Skeletal muscle satellite cell (primary cell): Measurements from ENCODE around the gene ZNHIT6.
"Not testable (repeated sequence)": the region's sequence is repeated elsewhere in the genome, so short reads cannot be mapped to it uniquely, and the experiment has no call there.

Experiments
- H3K27me3 ChIP-seq: 2 replicates; pipeline ENCODE4 v1.7.0; 2013; ENCODE audit warnings: low read length; ENCODE audit not compliant: control insufficient read depth, insufficient read depth
- H3K36me3 ChIP-seq: 2 replicates; pipeline ENCODE4 v1.7.0; 2013; ENCODE audit warnings: mild to moderate bottlenecking, control low read depth, low read length; ENCODE audit not compliant: insufficient read depth
- H3K4me1 ChIP-seq: 2 replicates; pipeline ENCODE4 v1.7.0; 2013; ENCODE audit warnings: low read length; ENCODE audit not compliant: control insufficient read depth, insufficient read depth
- H3K4me2 ChIP-seq: 2 replicates; pipeline ENCODE4 v1.7.0; 2013; ENCODE audit warnings: mild to moderate bottlenecking, low read length
- H3K4me3 ChIP-seq: 2 replicates; pipeline ENCODE4 v1.7.0; 2013; ENCODE audit warnings: low read length
- H3K9ac ChIP-seq: 2 replicates; pipeline ENCODE4 v1.7.0; 2013; ENCODE audit warnings: mild to moderate bottlenecking, low read depth, low read length, moderate library complexity
- H3K9me3 ChIP-seq: replicated peaks from 2 replicates; pipeline ENCODE4 v1.7.0; 2013; ENCODE audit warnings: mild to moderate bottlenecking, control low read depth, low read length

Gene ZNHIT6

DNA sequence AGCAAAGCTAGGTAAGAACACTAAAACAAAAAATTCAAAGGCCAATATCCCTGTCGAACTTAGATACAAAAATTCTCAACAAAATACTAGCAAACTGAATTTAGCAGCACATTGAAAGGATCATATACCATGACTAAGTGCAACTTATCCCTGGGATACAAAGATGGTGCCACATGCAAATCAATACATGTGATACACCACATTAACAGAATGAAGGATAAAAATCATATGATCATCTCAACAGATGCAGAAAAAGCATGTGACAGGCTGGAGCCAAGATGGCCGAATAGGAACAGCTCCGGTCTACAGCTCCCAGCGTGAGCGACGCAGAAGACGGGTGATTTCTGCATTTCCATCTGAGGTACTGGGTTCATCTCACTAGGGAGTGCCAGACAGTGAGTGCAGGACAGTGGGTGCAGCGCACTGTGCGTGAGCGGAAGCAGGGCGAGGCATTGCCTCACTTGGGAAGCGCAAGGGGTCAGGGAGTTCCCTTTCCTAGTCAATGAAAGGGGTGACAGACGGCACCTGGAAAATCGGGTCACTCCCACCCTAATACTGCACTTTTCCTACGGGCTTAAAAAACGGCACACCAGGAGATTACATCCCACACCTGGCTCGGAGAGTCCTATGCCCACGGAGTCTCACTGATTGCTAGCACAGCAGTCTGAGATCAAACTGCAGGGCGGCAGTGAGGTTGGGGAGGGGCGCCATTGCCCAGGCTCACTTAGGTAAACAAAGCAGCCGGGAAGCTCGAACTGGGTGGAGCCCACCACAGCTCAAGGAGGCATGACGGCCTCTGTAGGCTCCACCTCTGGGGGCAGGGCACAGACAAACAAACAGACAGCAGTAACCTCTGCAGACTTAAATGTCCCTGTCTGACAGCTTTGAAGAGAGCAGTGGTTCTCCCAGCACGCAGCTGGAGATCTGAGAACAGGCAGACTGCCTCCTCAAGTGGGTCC, 66.4 kb downstream of the ZNHIT6 start:
- not testable (repeated sequence) for H3K9ac ChIP-seq, H3K9me3 ChIP-seq, H3K4me2 ChIP-seq, H3K27me3 ChIP-seq, H3K4me1 ChIP-seq, H3K4me3 ChIP-seq
- H3K36me3 ChIP-seq = peaks cover 11% of the 10 kb centered on the region

DNA sequence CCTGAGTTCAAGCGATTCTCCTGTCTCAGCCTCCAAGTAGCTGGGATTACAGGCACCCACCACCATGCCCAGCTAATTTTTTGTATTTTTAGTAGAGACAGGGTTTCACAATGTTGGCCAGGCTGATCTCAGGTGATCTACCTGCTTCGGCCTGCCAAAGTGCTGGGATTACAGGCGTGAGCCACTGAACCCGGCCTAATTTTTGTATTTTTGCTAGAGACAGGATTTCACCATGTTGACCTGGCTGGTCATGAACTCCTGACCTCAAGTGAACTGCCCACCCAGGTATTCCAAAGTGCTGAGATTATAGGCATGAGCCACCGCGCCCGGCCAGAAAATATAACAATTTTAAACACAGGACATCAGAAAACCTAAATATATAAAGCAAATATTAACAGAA, 68.3 kb downstream of the ZNHIT6 start:
- not testable (repeated sequence) for H3K27me3 ChIP-seq, H3K4me3 ChIP-seq, H3K4me2 ChIP-seq, H3K4me1 ChIP-seq, H3K9me3 ChIP-seq, H3K9ac ChIP-seq
- H3K36me3 ChIP-seq = peaks cover 17% of the 10 kb centered on the region

DNA sequence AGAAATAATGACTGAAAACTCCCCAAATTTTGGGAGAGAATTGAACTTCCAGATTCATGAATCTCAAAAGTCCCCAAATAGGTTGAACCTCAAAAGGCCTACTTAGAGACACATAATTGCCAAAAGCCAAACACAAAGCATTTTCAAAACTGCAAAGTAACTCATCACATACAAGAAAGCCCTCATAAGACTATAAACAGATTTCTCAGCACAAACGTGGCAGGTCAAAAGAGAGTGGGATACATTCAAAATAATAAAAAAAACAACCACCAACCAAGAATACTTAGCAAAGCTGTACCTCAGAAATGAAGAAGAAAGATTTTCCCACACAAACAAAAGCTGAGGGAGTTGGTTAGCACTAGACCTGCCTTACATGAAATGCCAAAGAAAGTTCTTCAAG, 69.8 kb downstream of the ZNHIT6 start:
- Histone ChIP-seq H3K4me1 (no peaks in the 10 kb centered on the region), H3K4me2 (no peak overlapping the region), H3K9ac (no peak overlapping the region), H3K36me3 (peaks cover 17% of the 10 kb centered on the region), H3K4me3 (no peak overlapping the region), H3K27me3 (no peaks in the 10 kb centered on the region), H3K9me3 (peaks cover 5% of the 10 kb centered on the region)

DNA sequence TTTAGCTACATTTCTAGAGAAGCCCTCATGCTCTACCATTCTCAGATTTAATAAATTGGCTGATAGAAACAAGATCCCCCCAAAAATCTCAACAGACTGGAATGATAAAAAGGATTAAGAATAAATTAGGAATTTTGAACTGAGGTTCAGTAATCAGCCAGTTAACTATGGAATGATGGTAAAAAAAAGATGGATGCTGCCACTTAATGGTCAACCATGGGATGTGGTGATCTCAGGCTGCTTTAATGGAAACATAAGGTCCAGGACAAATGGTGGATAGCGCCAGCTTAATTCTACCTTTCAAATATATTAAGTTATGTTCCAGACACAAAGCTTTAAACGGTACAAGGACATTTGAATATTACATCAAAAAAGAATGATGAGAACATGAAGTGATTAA, 77.7 kb downstream of the ZNHIT6 start:
- H3K36me3 ChIP-seq = peaks cover 3% of the 10 kb centered on the region
- no peak overlapping the region for H3K4me3 ChIP-seq
- no peaks in the 10 kb centered on the region for H3K27me3 ChIP-seq
- H3K9me3 ChIP-seq = no peaks in the 10 kb centered on the region
- H3K4me1 ChIP-seq = peaks cover 28% of the 10 kb centered on the region
- H3K9ac ChIP-seq = peak overlapping the region; percentile 84
- H3K4me2 ChIP-seq = no peak overlapping the region

DNA sequence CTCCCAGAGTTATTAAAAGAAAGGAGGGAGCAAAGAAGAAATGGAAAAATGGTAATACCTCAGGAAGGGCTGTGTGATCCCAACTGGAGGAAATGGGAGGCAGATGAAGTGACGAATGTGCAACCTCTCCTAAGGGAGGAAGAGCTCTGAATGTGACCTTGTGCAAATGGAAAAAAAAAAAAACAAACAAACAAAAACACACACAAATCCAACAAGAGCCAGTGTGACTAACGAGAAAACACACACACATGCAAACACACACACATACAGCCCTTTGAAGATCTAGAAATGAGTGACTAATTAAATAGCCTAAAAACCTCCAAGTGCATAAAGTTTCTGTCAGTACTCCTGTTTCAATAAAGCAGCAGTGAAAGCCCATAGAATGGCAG, 78.7 kb downstream of the ZNHIT6 start:
- H3K9ac ChIP-seq = peak overlapping the region; percentile 84
- H3K4me2 ChIP-seq = peak overlapping the region; percentile 75
- H3K9me3 ChIP-seq = no peaks in the 10 kb centered on the region
- peaks cover 28% of the 10 kb centered on the region for H3K4me1 ChIP-seq
- H3K4me3 ChIP-seq = peak overlapping the region; percentile 41
- H3K27me3 ChIP-seq = no peaks in the 10 kb centered on the region
- no peaks in the 10 kb centered on the region for H3K36me3 ChIP-seq

DNA sequence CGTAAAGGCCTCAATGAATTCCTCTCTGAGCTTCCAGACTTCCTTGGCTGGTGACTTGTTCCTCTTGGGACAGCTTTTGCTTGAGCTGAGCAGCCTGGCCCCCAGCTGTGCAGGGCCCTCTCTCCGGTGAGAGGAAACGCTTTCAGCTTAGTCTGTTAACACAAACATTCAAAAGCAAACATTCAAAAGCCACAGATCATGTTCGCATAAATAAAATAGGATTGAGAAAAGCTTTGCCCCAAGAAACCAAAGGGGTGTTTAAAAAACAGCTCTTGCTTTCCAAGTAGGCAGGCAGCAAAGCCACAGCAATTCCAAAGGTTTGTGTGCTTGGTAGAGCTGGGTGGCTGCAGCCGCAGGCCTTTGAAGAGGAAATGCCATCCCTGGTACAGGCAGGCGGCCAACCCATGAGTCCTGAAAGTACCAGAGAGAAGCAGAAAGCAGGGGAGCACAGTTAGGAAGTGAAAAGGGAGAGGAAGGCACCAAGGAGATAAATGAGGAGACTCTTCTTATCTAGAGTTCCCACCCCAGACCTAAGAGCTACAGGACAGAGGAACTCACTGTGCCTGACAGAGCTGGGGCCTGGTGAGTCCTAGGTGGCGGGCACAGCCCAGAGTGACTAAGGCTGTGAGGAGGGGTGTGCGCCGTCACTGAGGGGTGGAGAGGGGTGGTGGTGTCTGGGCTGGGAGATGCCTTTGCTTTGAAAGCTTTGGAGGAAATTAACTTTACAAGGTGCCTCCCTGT, 79.3 kb downstream of the ZNHIT6 start:
- H3K4me2 ChIP-seq = peak overlapping the region; percentile 75
- no peaks in the 10 kb centered on the region for H3K36me3 ChIP-seq
- H3K9me3 ChIP-seq = no peaks in the 10 kb centered on the region
- H3K9ac ChIP-seq = peak overlapping the region; percentile 84
- H3K4me3 ChIP-seq = peak overlapping the region; percentile 41
- H3K4me1 ChIP-seq = peaks cover 28% of the 10 kb centered on the region
- H3K27me3 ChIP-seq = no peaks in the 10 kb centered on the region

DNA sequence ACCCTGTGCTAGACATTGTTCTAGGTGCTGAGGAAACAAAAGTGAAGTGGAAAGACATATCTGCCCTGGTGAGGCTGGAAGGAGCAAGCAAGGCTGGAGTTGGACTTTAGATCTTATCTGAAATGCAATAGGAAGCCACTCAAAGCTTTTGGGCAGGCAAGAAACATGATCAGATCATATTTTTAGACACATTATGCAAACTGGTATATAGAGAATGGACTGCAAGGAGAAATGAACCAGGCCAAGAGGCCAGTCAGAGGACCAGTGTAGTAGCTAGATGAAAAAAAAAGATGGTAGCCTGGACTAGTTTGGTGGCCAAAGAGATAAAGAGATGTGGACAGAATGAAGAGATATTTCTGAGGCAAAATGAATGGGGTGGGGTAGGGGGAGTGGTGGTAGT, 81.4 kb downstream of the ZNHIT6 start:
- Histone ChIP-seq H3K4me1 (peaks cover 41% of the 10 kb centered on the region), H3K4me3 (no peak overlapping the region), H3K9ac (no peak overlapping the region), H3K9me3 (peaks cover 2% of the 10 kb centered on the region), H3K36me3 (no peaks in the 10 kb centered on the region), H3K4me2 (no peak overlapping the region), H3K27me3 (no peaks in the 10 kb centered on the region)

DNA sequence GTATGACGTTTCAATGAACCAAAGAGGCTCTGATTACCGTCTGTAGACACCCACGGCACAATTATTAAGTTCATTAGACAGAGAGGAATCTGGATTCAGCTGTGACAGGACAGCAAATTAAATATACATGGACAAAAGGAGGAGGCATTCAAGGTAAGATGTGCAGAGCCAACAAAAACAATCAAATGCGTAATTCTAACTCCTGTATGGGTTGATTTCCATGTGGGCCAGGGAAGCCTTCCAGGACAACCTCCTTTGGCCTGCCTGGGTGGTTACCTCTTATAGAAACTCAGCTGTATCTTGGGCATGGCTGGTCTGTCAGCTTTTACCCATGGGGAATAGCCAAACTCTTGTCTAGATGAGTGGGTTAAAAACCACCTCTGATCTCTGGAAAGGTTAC, 83.9 kb downstream of the ZNHIT6 start:
- Histone ChIP-seq H3K4me2 (no peak overlapping the region), H3K36me3 (peaks cover 4% of the 10 kb centered on the region), H3K4me3 (no peak overlapping the region), H3K9me3 (peaks cover 8% of the 10 kb centered on the region), H3K4me1 (peaks cover 31% of the 10 kb centered on the region), H3K27me3 (no peaks in the 10 kb centered on the region), H3K9ac (no peak overlapping the region)

DNA sequence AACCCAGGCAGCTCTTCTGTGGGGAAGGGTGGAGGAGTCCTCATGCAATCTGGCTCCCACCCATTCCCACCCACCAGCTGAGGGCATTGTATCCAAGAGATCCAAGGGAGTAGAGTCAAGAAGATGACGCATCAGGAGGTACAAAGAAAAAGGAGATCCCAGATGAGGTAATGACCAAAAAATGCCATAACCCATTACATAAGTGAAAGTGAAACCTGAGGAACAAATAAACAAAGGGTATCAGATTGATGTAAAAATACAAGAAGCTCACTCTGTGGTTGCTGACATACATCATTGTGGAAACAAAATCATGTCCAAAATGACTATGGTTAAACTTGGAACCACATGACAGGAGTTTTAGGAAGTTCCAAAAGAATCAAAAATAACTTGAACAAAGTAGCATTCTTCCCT, 85.2 kb downstream of the ZNHIT6 start:
- Histone ChIP-seq H3K9ac (peak overlapping the region; percentile 48), H3K4me3 (no peak overlapping the region), H3K9me3 (peaks cover 8% of the 10 kb centered on the region), H3K4me1 (peaks cover 20% of the 10 kb centered on the region), H3K4me2 (peak overlapping the region; percentile 28), H3K36me3 (peaks cover 4% of the 10 kb centered on the region), H3K27me3 (no peaks in the 10 kb centered on the region)

DNA sequence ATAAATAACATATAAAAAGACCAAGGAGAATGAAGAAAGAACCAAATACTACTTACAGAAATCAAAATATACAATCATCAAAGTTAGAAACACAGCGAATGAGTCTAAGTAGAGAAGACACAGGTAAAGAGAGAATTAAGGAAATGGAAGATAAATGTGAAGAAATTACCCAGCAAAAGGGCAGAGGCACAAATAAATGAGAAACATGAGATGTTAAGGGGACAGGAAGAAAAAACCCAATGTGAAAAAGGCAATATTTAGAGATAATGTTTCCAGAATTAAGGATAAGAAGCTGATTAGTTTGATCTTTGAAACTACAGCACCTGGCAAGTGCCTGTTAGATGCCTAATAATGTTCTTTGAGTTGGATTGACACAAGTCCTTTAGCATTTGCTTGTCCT, 86.8 kb downstream of the ZNHIT6 start:
- Histone ChIP-seq H3K4me2 (no peak overlapping the region), H3K27me3 (no peaks in the 10 kb centered on the region), H3K9ac (no peak overlapping the region), H3K4me3 (no peak overlapping the region), H3K9me3 (peaks cover 8% of the 10 kb centered on the region), H3K36me3 (peaks cover 4% of the 10 kb centered on the region), H3K4me1 (peaks cover 25% of the 10 kb centered on the region)

DNA sequence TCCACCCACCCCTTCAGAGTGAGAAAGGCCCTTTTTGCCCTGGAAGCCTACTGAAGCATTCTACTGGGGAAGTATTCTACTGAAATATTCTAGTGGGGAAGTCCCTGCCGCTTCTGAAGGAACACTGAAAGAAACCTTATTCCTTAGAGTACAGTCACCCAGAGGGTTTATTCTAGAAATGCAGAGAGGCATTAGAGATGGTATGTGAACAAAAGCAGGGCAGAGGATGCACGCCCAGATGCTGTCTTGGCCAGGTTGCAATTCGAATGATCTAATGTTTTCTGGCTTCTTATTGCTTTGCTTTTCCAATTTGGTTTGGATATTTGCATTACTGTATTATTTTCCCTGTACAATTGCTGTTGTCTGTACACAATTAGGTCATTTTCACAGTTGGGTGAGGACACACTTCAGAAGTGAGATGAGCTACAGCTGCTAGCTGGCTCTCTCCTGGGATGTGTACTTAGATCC, 90.6 kb downstream of the ZNHIT6 start:
- peaks cover 4% of the 10 kb centered on the region for H3K36me3 ChIP-seq
- peaks cover 27% of the 10 kb centered on the region for H3K4me1 ChIP-seq
- no peak overlapping the region for H3K4me3 ChIP-seq
- no peaks in the 10 kb centered on the region for H3K27me3 ChIP-seq
- H3K9me3 ChIP-seq = peaks cover 8% of the 10 kb centered on the region
- no peak overlapping the region for H3K4me2 ChIP-seq
- peak overlapping the region; percentile 67 for H3K9ac ChIP-seq
